GM12874 (cell line): ENCODE results near the gene C10orf143.

Source experiments
- TF ChIP-seq, protein P1 (sequence below): IDR thresholded peaks from 2 replicates; pipeline ENCODE4 v1.5.1; 2011; ENCODE audit warnings: low read depth, mild to moderate bottlenecking, control low read depth, low read length, moderate library complexity; ENCODE audit not compliant: insufficient read depth

C10orf143 gene

DNA sequence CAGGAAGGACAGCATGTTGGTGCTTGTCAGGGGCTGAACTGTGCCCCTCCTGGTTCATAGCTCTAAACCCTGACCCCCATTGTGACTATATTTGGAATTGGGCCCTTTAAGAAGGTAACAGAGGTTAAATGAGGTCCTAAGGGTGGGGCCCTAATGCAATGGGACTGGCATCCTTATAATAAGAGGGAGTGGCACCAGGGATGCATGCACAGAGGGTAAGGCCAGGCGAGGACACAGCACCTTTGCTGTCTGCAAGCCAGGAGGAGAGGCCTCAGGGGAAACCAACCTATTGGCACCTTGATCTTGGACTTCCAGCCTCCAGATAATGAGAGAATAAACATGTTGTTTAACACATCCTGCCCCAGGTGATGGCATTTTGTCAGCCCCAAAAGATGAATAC lies 85.3 kb downstream of the C10orf143 start:
- TF ChIP-seq, protein P1, sequence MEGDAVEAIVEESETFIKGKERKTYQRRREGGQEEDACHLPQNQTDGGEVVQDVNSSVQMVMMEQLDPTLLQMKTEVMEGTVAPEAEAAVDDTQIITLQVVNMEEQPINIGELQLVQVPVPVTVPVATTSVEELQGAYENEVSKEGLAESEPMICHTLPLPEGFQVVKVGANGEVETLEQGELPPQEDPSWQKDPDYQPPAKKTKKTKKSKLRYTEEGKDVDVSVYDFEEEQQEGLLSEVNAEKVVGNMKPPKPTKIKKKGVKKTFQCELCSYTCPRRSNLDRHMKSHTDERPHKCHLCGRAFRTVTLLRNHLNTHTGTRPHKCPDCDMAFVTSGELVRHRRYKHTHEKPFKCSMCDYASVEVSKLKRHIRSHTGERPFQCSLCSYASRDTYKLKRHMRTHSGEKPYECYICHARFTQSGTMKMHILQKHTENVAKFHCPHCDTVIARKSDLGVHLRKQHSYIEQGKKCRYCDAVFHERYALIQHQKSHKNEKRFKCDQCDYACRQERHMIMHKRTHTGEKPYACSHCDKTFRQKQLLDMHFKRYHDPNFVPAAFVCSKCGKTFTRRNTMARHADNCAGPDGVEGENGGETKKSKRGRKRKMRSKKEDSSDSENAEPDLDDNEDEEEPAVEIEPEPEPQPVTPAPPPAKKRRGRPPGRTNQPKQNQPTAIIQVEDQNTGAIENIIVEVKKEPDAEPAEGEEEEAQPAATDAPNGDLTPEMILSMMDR, result no peak

DNA sequence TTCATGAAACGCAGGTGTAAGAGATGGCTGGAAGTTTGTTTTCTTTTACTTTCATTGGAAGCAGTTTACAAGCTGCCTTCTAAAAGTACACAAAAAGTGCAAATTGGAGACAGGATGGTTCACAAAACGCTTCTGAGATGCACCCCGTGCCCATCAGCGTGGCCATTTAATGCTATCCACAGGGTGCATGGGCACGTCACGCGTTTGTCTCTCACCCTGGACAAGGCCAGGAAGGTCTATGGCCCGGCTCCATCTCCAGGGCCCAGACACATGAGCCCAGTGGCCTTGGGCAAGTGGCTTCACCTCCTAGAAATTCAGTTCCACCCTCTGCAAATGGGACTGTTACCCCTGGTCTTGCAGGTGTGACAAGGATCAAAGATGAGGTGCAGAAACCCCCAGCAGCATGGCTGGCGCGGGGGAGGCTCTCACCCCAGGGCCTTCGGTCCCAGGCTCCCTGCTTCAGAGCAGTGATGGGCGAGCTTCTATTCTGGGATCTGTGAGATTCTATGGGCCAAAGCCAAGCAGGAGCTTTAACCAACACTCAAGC lies 85.8 kb downstream of the C10orf143 start:
- TF ChIP-seq, protein P1, result no peak

DNA sequence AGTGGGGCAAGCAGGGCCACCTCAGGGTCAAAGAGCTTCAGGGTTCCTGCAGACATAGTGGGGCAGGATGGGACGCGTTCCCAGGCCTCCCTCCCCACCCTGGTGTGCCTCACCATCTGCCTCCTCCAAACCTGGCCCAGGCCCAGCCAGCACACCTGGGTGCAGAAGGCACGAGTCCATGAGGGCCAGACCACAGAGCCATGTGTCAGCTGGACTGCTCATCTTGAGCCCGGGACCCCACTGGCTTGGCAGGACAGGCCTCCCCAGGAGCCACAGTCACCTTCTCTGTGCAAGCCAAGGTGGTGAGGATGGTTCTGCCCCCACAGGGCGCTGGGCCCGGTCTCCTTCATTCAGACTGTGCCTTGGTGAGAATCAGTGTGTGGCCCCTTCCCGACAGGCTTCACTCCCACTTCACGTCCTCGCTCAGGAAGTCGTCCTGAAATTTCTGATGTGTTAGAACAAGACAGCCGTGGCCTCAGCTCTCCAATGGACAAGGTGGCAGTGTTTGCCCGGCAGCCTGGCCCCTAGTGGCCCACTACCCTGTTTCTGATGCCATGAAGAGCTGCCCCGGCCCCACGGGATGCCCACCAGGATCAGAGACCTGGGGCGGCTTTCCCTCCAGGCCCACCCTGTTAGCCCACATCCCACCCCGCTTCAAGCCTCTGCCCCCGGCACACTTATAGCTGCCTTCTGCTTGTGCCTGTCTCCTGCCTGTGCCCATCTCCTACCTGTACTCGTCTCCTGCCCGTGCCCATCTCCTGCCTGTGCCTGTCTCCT lies 87.0 kb downstream of the C10orf143 start:
- TF ChIP-seq, protein P1, result no peak

DNA sequence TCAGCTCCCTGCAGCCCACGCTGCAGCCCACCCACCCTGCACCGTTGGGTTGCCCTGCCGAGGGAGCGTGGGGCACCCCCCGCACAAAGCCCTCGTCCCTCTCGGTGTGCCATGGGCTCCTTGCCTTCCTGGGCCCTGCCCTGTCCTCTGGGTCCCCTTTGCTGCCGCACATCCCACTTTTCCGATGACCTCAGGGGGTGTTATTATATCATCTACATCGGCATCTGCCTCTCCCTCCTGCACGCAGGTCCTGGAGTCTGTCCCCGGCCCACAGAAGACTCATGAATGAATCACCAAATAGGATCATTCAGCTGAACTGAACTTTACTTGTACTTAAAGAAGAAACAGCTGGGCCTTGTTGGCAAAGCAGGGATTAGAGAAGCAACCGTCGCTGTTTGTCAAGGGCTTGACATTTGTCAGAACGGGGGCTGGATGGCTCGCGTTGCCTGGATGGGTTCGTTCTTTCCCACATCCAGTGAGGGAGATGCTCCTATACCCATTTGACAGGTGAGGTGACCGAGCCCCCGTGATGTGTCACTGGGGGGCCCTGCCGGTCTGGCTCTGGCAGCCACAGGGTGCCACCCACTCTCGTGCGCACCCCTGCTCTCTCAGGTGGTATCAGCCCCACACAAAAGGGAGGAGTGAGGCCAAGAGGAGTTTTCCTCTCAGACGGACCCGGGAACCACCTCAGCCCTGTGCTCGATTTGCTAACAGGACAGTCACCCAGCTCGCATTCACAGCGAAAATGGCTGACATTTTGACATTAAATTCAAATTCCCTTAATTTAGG lies 87.9 kb downstream of the C10orf143 start:
- TF ChIP-seq, protein P1, result no peak

DNA sequence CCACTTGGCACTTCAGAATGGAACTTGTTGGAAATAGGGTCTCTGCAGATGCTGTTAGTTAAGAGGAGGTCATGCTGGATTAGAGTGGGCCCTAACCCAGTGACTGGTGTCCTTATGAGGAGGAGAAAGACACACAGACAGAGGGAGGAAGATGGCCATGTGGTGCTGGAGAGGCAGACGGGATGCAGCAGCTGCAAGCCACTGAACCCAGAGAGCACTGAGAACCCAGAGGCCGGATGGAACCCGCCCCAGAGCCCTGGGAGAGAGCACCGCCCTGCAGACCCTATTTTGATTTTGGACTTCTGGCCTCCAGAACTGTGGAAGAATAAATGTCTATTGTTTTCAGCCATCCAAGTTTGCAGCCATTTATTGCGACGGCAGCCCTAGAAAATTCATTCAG lies 88.5 kb downstream of the C10orf143 start:
- TF ChIP-seq, protein P1, result no peak

DNA sequence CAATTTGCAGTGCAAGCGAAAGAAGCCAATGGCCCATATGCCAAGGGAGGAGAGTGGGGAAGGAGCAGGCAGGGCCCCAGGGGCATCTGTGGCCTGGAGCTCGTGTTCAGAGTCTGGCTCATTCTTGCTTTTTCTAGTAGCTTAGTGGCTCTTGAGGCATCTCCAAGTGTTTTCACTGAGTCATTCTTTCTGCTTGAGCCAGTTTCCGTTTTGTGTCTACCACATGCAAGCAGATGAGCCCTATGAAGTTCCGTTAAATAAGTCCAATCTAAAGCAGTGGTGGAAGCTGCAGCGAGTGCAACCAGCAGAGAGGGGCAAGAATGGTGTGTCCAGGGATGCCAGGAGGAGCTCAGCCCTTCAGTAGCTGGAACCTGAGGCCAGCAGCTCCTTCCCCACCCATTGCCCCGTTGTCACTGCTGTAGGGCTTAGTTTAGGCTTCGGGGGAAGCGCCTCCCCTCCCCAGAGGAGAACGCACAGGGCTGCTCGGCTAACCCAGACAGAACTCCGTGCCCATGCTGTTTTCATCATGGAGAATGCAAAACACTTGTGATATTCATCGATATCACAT lies 89.2 kb downstream of the C10orf143 start:
- TF ChIP-seq, protein P1, result no peak
